ENCODE data around the gene SMARCD2.

The SMARCD2 gene

DNA sequence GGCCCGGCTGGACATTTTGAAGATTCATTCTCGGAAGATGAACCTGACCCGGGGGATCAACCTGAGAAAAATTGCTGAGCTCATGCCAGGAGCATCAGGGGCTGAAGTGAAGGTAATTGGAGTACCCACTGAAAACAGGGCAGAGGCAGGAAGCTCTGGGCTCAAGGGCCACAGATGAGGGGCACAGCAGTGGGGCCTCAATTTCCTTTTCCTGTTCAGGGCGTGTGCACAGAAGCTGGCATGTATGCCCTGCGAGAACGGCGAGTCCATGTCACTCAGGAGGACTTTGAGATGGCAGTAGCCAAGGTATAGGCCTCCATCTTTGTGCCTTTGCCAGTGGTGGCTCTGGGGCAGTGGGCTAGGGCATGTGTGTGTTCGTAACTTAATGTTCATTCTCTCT lies 11.0 kb downstream of the SMARCD2 start:
- H3K4me3 ChIP-seq (ENCODE audit: low read depth, low read length): no peak overlapping the region
- DNase-seq (ENCODE audit: low read depth): no peak
- TF ChIP-seq, protein P1, sequence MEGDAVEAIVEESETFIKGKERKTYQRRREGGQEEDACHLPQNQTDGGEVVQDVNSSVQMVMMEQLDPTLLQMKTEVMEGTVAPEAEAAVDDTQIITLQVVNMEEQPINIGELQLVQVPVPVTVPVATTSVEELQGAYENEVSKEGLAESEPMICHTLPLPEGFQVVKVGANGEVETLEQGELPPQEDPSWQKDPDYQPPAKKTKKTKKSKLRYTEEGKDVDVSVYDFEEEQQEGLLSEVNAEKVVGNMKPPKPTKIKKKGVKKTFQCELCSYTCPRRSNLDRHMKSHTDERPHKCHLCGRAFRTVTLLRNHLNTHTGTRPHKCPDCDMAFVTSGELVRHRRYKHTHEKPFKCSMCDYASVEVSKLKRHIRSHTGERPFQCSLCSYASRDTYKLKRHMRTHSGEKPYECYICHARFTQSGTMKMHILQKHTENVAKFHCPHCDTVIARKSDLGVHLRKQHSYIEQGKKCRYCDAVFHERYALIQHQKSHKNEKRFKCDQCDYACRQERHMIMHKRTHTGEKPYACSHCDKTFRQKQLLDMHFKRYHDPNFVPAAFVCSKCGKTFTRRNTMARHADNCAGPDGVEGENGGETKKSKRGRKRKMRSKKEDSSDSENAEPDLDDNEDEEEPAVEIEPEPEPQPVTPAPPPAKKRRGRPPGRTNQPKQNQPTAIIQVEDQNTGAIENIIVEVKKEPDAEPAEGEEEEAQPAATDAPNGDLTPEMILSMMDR (IDR thresholded peaks at IDR 0.05; ENCODE audit: control insufficient read depth, extremely low read depth, insufficient read depth): no peak

DNA sequence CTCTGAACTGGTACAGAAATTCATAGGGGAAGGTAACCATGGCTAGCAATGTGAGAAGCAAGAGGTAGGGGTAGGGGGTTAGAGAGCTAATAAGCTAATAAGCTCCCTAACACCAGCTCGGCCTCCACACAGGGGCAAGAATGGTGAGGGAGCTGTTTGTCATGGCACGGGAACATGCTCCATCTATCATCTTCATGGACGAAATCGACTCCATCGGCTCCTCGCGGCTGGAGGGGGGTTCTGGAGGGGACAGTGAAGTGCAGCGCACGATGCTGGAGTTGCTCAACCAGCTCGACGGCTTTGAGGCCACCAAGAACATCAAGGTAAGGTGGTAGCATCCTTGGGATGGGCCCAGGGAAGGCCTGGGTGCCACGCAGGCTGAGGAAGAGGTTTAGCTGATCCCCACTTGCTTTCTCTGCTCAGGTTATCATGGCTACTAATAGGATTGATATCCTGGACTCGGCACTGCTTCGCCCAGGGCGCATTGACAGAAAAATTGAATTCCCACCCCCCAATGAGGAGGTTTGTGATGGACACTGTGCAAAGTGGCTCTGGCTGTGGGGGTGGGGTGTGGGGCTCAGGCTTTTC lies 11.5 kb downstream of the SMARCD2 start:
- TF ChIP-seq, protein P1 (IDR thresholded peaks at IDR 0.05; ENCODE audit: control insufficient read depth, extremely low read depth, insufficient read depth): no peak
- no peak for DNase-seq (ENCODE audit: low read depth)
- H3K4me3 ChIP-seq (ENCODE audit: low read depth, low read length): no peak overlapping the region

DNA sequence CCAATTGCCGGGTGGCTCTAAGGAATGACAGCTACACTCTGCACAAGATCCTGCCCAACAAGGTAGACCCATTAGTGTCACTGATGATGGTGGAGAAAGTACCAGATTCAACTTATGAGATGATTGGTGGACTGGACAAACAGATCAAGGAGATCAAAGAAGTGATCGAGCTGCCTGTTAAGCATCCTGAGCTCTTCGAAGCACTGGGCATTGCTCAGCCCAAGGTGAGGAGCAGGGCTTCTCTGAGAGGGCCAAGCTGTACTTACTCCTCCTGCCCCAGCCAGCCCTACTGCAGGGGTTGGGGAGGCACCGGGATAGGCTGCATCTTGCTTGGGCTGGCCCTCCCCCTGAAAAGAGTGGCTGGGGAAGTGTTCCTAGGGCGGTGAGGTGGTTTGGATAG lies 12.2 kb downstream of the SMARCD2 start:
- no peak overlapping the region for H3K4me3 ChIP-seq (ENCODE audit: low read depth, low read length)
- DNase-seq (ENCODE audit: low read depth): no peak
- TF ChIP-seq, protein P1 (IDR thresholded peaks at IDR 0.05; ENCODE audit: control insufficient read depth, extremely low read depth, insufficient read depth): no peak

DNA sequence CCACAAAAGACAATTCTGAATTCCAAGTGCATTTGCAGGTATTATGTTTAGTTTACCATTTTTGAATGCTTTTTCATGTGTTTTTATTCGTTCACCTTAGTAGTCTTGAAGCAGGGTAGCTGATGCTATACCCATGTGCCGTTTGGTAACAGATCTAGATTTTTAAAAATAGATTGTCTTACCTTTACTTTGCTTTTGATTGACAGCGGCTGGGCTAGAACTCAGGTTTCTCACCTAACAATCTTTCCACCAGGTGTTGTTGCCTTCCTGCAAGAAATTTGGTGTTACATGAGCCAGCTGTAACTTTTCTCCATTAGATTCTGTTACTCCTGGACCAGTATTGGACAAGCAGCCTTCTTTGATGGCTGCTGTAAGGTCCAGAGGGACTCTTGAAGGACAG lies 13.5 kb downstream of the SMARCD2 start:
- no peak for DNase-seq (ENCODE audit: low read depth)
- TF ChIP-seq, protein P1 (IDR thresholded peaks at IDR 0.05; ENCODE audit: control insufficient read depth, extremely low read depth, insufficient read depth): no peak
- H3K4me3 ChIP-seq (ENCODE audit: low read depth, low read length): no peak overlapping the region; the same call in 1 of the 2 replicates

DNA sequence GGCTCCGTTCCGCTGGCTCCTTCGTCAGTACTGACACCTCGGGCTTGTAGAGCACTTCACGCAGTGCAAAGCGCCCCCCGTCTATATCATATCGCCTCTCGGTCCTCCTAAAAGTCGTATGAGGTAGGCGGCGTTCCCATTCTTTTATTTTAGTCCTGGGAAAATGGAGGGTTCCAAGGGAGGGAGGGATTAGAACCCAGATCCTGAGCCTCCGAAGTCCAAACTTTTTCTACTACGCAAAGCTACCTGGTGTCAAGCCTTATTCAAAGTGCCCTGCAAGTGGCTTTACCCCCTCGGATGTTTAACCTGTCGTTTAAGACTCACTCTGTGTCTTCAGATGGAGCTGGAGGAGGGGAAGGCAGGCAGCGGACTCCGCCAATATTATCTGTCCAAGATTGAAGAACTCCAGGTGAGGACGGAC lies 14.7 kb downstream of the SMARCD2 start:
- peak overlapping the region; percentile 68 for H3K4me3 ChIP-seq (ENCODE audit: low read depth, low read length)
- TF ChIP-seq, protein P1 (IDR thresholded peaks at IDR 0.05; ENCODE audit: control insufficient read depth, extremely low read depth, insufficient read depth): 0 out of 2 replicates have a peak, but pooled peaks have one; percentile 17
- DNase-seq (ENCODE audit: low read depth): no peak

DNA sequence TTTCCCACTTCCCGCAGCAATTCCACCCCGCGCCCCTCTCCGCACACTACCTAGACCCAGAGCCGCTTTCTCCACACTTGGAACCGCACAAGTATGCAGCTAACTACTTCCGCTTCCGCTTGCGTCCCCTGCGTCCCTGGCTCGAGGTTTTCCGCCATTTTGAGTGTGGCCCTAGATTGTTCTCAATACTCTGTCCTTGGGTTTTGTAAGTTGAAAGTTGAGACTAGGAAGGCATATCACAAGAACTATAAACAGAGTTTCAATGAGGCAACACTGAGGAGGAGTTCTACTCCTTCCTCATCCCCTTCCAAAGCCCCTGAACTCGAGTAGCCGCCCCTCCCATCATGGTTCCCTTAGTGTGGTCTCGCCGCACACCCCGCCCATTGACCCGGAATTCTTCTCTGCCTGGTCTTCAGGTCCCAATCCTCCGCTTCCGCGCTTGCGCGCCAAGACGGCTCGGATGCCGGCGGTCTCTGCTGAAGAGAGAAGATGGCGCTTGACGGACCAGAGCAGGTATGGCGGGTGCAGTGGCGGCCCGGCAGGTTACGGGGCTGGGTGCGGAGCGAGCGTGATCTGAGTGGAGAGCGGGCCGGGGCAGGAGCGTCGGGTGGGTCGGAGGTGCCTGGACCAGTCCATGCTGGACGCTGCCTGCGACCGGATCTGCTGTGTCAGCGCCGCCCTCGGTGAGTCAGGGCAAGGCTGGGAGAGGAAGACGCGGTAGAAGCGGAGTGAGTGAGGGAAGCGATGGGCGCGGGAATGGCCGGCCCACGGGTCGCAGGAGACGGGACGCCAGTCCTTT lies 15.3 kb downstream of the SMARCD2 start, which contains the start of the genes FTSJ3 and PSMC5:
Gene FTSJ3, minus strand, starts transcription at position 662 of the 799 bp plus-strand sequence. CDS start 761 bp downstream, outside the sequence.
Gene PSMC5, plus strand, starts transcription at position 430 of the 799 bp plus-strand sequence. Its CDS starts 60 bp downstream, at position 490.
- TF ChIP-seq, protein P1 (IDR thresholded peaks at IDR 0.05; ENCODE audit: control insufficient read depth, extremely low read depth, insufficient read depth): peak; percentile 73
- DNase-seq (ENCODE audit: low read depth): peak; percentile 90
- peak within 1 kb of the TSS; percentile 68 for H3K4me3 ChIP-seq (ENCODE audit: low read depth, low read length)

Measured in LNCaP clone FGC (cell line).